ENCODE data around the gene PGLYRP3.

Gene PGLYRP3

GRCh38 chr1:153253076-153253475 lies 59.7 kb downstream of the PGLYRP3 start:
- ChIA-PET CTCF (interaction anchor here (1.3 to 1.6 kb wide), 2 partner anchors 24 to 36 kb away, joined by 3 to 8 read pairs; no protein-coding TSS in a partner anchor), POLR2A (no interaction called here)
- TF ChIP-seq ZNF16 (tag by site-specific recombination; IDR thresholded peaks at IDR 0.05; ENCODE audit: low read depth), result no peak
- no peak for TF ChIP-seq SCRT1 (tag by site-specific recombination; IDR thresholded peaks at IDR 0.05; ENCODE audit: borderline replicate concordance)
- no peak for TF ChIP-seq ZNF155 (tag by site-specific recombination; IDR thresholded peaks at IDR 0.05)
- no peak for TF ChIP-seq ZNF449 (tag by site-specific recombination; IDR thresholded peaks at IDR 0.05)
- no peak for TF ChIP-seq ZNF837 (tag by site-specific recombination; IDR thresholded peaks at IDR 0.05)
- no peak for TF ChIP-seq ZNF792 (tag by site-specific recombination; IDR thresholded peaks at IDR 0.05)
- TF ChIP-seq ZBTB48 (tag by site-specific recombination; IDR thresholded peaks at IDR 0.05), result no peak
- TF ChIP-seq ZNF488 (tag by site-specific recombination; IDR thresholded peaks at IDR 0.05), result no peak
- no peak for TF ChIP-seq ZNF558 (tag by site-specific recombination; IDR thresholded peaks at IDR 0.05)
- TF ChIP-seq ZNF341 (tag by site-specific recombination; IDR thresholded peaks at IDR 0.05; ENCODE audit: low read depth), result no peak
- no peak for TF ChIP-seq ZNF548 (tag by site-specific recombination; IDR thresholded peaks at IDR 0.05)
- TF ChIP-seq ZNF138 (tag by site-specific recombination; IDR thresholded peaks at IDR 0.05; ENCODE audit: borderline replicate concordance), result no peak
- TF ChIP-seq MEIS1 (CRISPR knock-in tag; IDR thresholded peaks at IDR 0.05; ENCODE audit: borderline replicate concordance), result no peak
- TF ChIP-seq PRDM1 (tag by site-specific recombination; IDR thresholded peaks at IDR 0.05), result no peak
- no peak for TF ChIP-seq ZNF707 (tag by site-specific recombination; IDR thresholded peaks at IDR 0.05)
- TF ChIP-seq ZFP3 (tag by site-specific recombination; IDR thresholded peaks at IDR 0.05; ENCODE audit: low read depth), result no peak

GRCh38 chr1:153251988-153252387 lies 60.8 kb downstream of the PGLYRP3 start:
- Histone ChIP-seq H3K27ac (ENCODE audit: extremely low read depth, low read depth, low read length) (no peak overlapping the region), H3K4me3 (ENCODE audit: low read depth, low read length) (no peak overlapping the region), H3K9me3 (ENCODE audit: control insufficient read depth, insufficient read depth, low read depth, low read length) (no peaks in the 10 kb centered on the region), H3K36me3 (ENCODE audit: control insufficient read depth in 2 of 2, insufficient read depth in 1 of 2, low read length in 2 of 2) (no peaks in the 10 kb centered on the region), H3K4me1 (ENCODE audit: control insufficient read depth, insufficient read depth, low read length) (no peaks in the 10 kb centered on the region)
- POLR2A ChIA-PET, result no interaction called here
- TF ChIP-seq MEIS1 (CRISPR knock-in tag; IDR thresholded peaks at IDR 0.05; ENCODE audit: borderline replicate concordance), result no peak
- no peak for TF ChIP-seq ZNF561 (tag by site-specific recombination; IDR thresholded peaks at IDR 0.05; ENCODE audit: borderline replicate concordance)
- no peak for TF ChIP-seq ZNF514 (tag by site-specific recombination; IDR thresholded peaks at IDR 0.05)
- no peak for TF ChIP-seq ZNF843 (tag by site-specific recombination; IDR thresholded peaks at IDR 0.05)
- TF ChIP-seq ZNF221 (tag by site-specific recombination; IDR thresholded peaks at IDR 0.05; ENCODE audit: borderline replicate concordance), result no peak
- no peak for TF ChIP-seq KLF16 (tag by site-specific recombination; IDR thresholded peaks at IDR 0.05)
- TF ChIP-seq ZNF555 (tag by site-specific recombination; conservative IDR thresholded peaks at IDR 0.05), result no peak
- no peak for TF ChIP-seq ZNF416 (tag by site-specific recombination; IDR thresholded peaks at IDR 0.05)
- TF ChIP-seq ZNF398 (tag by site-specific recombination; IDR thresholded peaks at IDR 0.05), result no peak
- CTCF ChIA-PET, result interaction anchor here (0.6 to 0.8 kb wide), 2 partner anchors 14 to 24 kb away, joined by 3 read pairs; no protein-coding TSS in a partner anchor

More at GRCh38 chr1:153253076-153253475, 59.7 kb downstream of the PGLYRP3 start:
- H3K36me3 ChIP-seq (ENCODE audit: control insufficient read depth in 2 of 2, insufficient read depth in 1 of 2, low read length in 2 of 2), result no peaks in the 10 kb centered on the region
- H3K4me1 ChIP-seq (ENCODE audit: control insufficient read depth, insufficient read depth, low read length), result no peaks in the 10 kb centered on the region
- H3K27ac ChIP-seq (ENCODE audit: extremely low read depth, low read depth, low read length), result no peak overlapping the region
- no peaks in the 10 kb centered on the region for H3K9me3 ChIP-seq (ENCODE audit: control insufficient read depth, insufficient read depth, low read depth, low read length)
- no peak overlapping the region for H3K4me3 ChIP-seq (ENCODE audit: low read depth, low read length)

Data from HEK293 (cell line).